Gastroesophageal sphincter (tissue), 3 donors: ENCODE results near the gene IRX6.

Experiments used
- CTCF ChIP-seq, 4 experiments: fragments of 200-600 bp in 2 of 4; fragments of 450-650 bp in 2 of 4; sonication (generic) in 1 of 4; IDR thresholded peaks; one replicate each; pipeline ENCODE4 v1.5.1; 2017 to 2019; ENCODE audit warnings: antibody characterized with exemption in 4 of 4, mild to moderate bottlenecking in 2 of 4, moderate library complexity in 2 of 4
- POLR2A ChIP-seq, 2 donors: fragments of 450-650 bp; IDR thresholded peaks; one replicate each; pipeline ENCODE4 v1.6.1; 2017; ENCODE audit warnings: antibody characterized with exemption in 2 of 2, mild to moderate bottlenecking in 2 of 2, moderate library complexity in 1 of 2

GRCh38 chr16:55357241-55357640, 33.2 kb downstream of the IRX6 start:
- TF ChIP-seq POLR2A (IDR thresholded peaks at IDR 0.05) = no peak
- no peak for TF ChIP-seq CTCF (IDR thresholded peaks at IDR 0.05)
